ENCODE results near the gene BTBD9.
"Not testable (repeated sequence)": the region's sequence is repeated elsewhere in the genome, so short reads cannot be mapped to it uniquely, and the experiment has no call there.

Gene BTBD9

GRCh38 chr6:38646166-38646878 is 6.6 kb upstream of the BTBD9 start:
- DNase-seq (ENCODE audit: insufficient read length), result no peak
- TF ChIP-seq POLR2A (IDR thresholded peaks at IDR 0.05; ENCODE audit: low read depth, low read length) (no peak), TAF1 (IDR thresholded peaks at IDR 0.05; ENCODE audit: borderline replicate concordance, low read depth, low read length) (no peak), POLR2AphosphoS5 (IDR thresholded peaks at IDR 0.05; ENCODE audit: low read depth, low read length) (no peak)
- no peak for FAIRE-seq

- FAIRE-seq, result no peak
- TF ChIP-seq TAF1 (IDR thresholded peaks at IDR 0.05; ENCODE audit: borderline replicate concordance, low read depth, low read length) (no peak), POLR2A (IDR thresholded peaks at IDR 0.05; ENCODE audit: low read depth, low read length) (no peak), POLR2AphosphoS5 (IDR thresholded peaks at IDR 0.05; ENCODE audit: low read depth, low read length) (no peak)
- no peak for DNase-seq (ENCODE audit: insufficient read length)
These were observed 5.2 kb upstream of the BTBD9 start for GRCh38 chr6:38644951-38645350.

GRCh38 chr6:38640216-38640909 is 634 bp upstream of the BTBD9 start:
- no peak for TF ChIP-seq TAF1 (IDR thresholded peaks at IDR 0.05; ENCODE audit: borderline replicate concordance, low read depth, low read length)
- TF ChIP-seq POLR2A (IDR thresholded peaks at IDR 0.05; ENCODE audit: low read depth, low read length), result no peak
- TF ChIP-seq POLR2AphosphoS5 (IDR thresholded peaks at IDR 0.05; ENCODE audit: low read depth, low read length), result no peak
- DNase-seq (ENCODE audit: insufficient read length), result no peak
- FAIRE-seq, result no peak

- TF ChIP-seq POLR2AphosphoS5 (IDR thresholded peaks at IDR 0.05; ENCODE audit: low read depth, low read length) (no peak), TAF1 (IDR thresholded peaks at IDR 0.05; ENCODE audit: borderline replicate concordance, low read depth, low read length) (no peak), POLR2A (IDR thresholded peaks at IDR 0.05; ENCODE audit: low read depth, low read length) (no peak)
- peak; percentile 13 for DNase-seq (ENCODE audit: insufficient read length)
- FAIRE-seq, result peak; percentile 72
These were observed 710 bp downstream of the BTBD9 start for GRCh38 chr6:38638941-38639497.

GRCh38 chr6:38637756-38638155 is 2.0 kb downstream of the BTBD9 start:
- DNase-seq (ENCODE audit: insufficient read length) (no peak), FAIRE-seq (no peak)
- TF ChIP-seq POLR2A (IDR thresholded peaks at IDR 0.05; ENCODE audit: low read depth, low read length) (no peak), TAF1 (IDR thresholded peaks at IDR 0.05; ENCODE audit: borderline replicate concordance, low read depth, low read length) (no peak), POLR2AphosphoS5 (IDR thresholded peaks at IDR 0.05; ENCODE audit: low read depth, low read length) (no peak)

- no peak for TF ChIP-seq POLR2AphosphoS5 (IDR thresholded peaks at IDR 0.05; ENCODE audit: low read depth, low read length)
- no peak for TF ChIP-seq TAF1 (IDR thresholded peaks at IDR 0.05; ENCODE audit: borderline replicate concordance, low read depth, low read length)
- no peak for TF ChIP-seq POLR2A (IDR thresholded peaks at IDR 0.05; ENCODE audit: low read depth, low read length)
- FAIRE-seq, result no peak
- DNase-seq (ENCODE audit: insufficient read length), result no peak
These were observed 3.7 kb downstream of the BTBD9 start for GRCh38 chr6:38636027-38636426.

- DNase-seq (ENCODE audit: insufficient read length) (no peak), FAIRE-seq (no peak)
- TF ChIP-seq POLR2A (IDR thresholded peaks at IDR 0.05; ENCODE audit: low read depth, low read length) (no peak), TAF1 (IDR thresholded peaks at IDR 0.05; ENCODE audit: borderline replicate concordance, low read depth, low read length) (no peak), POLR2AphosphoS5 (IDR thresholded peaks at IDR 0.05; ENCODE audit: low read depth, low read length) (no peak)
These were observed 5.2 kb downstream of the BTBD9 start for GRCh38 chr6:38634518-38634917.

GRCh38 chr6:38632490-38632889 is 7.2 kb downstream of the BTBD9 start:
- DNase-seq (ENCODE audit: insufficient read length) (no peak), FAIRE-seq (no peak)
- TF ChIP-seq TAF1 (IDR thresholded peaks at IDR 0.05; ENCODE audit: borderline replicate concordance, low read depth, low read length), result no peak
- no peak for TF ChIP-seq POLR2AphosphoS5 (IDR thresholded peaks at IDR 0.05; ENCODE audit: low read depth, low read length)
- no peak for TF ChIP-seq POLR2A (IDR thresholded peaks at IDR 0.05; ENCODE audit: low read depth, low read length)

GRCh38 chr6:38631186-38631783 is 8.4 kb downstream of the BTBD9 start:
- TF ChIP-seq POLR2AphosphoS5 (IDR thresholded peaks at IDR 0.05; ENCODE audit: low read depth, low read length) (no peak), POLR2A (IDR thresholded peaks at IDR 0.05; ENCODE audit: low read depth, low read length) (no peak), TAF1 (IDR thresholded peaks at IDR 0.05; ENCODE audit: borderline replicate concordance, low read depth, low read length) (no peak)
- DNase-seq (ENCODE audit: insufficient read length) (no peak), FAIRE-seq (no peak)

- TF ChIP-seq TAF1 (IDR thresholded peaks at IDR 0.05; ENCODE audit: borderline replicate concordance, low read depth, low read length) (no peak), POLR2A (IDR thresholded peaks at IDR 0.05; ENCODE audit: low read depth, low read length) (no peak), POLR2AphosphoS5 (IDR thresholded peaks at IDR 0.05; ENCODE audit: low read depth, low read length) (no peak)
- no peak for FAIRE-seq
- DNase-seq (ENCODE audit: insufficient read length), result no peak
These were observed 14.5 kb downstream of the BTBD9 start for GRCh38 chr6:38625217-38625616.

- FAIRE-seq; DNase-seq (ENCODE audit: insufficient read length): not testable (repeated sequence)
These were observed 20.4 kb downstream of the BTBD9 start for GRCh38 chr6:38619342-38619741.

- FAIRE-seq; DNase-seq (ENCODE audit: insufficient read length): not testable (repeated sequence)
These were observed 21.4 kb downstream of the BTBD9 start for GRCh38 chr6:38618301-38618700.
